ENCODE results near the gene ZNF423.
"Not testable (repeated sequence)": the region's sequence is repeated elsewhere in the genome, so short reads cannot be mapped to it uniquely, and the experiment has no call there.

ZNF423 gene

DNA sequence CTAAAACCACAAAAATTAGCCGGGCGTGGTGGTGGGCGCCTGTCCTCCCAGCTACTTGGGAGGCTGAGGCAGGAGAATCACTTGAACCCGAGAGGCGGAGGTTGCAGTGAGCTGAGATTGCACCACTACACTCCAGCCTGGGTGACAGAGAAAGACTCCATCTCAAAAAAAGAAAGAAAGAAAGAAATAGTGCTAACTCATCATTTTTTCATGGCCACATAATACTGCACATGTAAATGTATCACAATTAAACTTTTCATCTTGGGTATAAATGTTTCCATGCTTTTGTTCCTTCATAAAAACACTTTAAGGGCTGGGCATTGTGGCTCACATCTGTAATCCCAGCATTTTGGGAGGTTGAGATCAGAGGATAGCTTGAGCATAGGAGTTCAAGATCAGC is 15.9 kb upstream of the ZNF423 start:
- DNase-seq (ENCODE audit: low read depth in 2 of 2) = not testable (repeated sequence)

DNA sequence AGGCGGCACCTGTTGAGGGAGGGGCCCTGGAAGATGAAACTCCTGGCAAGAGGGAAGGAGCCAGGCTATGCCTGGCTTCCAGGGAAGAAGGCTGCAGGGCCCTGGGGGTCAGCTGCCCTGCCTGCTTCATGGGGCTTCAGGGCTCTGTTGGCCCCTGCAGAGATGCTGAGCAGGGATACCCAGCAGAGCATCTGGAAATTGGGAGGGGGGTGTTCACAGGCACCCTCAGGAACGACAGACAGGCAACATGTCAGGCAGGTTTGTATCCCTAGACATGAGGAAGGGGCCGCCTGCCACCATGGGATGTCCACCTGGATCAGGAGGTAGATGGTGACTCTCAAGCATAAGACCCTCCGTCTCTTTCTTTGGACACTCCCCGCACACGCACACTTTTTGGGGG is 13.8 kb upstream of the ZNF423 start:
- no peak for DNase-seq (ENCODE audit: low read depth in 2 of 2)

DNA sequence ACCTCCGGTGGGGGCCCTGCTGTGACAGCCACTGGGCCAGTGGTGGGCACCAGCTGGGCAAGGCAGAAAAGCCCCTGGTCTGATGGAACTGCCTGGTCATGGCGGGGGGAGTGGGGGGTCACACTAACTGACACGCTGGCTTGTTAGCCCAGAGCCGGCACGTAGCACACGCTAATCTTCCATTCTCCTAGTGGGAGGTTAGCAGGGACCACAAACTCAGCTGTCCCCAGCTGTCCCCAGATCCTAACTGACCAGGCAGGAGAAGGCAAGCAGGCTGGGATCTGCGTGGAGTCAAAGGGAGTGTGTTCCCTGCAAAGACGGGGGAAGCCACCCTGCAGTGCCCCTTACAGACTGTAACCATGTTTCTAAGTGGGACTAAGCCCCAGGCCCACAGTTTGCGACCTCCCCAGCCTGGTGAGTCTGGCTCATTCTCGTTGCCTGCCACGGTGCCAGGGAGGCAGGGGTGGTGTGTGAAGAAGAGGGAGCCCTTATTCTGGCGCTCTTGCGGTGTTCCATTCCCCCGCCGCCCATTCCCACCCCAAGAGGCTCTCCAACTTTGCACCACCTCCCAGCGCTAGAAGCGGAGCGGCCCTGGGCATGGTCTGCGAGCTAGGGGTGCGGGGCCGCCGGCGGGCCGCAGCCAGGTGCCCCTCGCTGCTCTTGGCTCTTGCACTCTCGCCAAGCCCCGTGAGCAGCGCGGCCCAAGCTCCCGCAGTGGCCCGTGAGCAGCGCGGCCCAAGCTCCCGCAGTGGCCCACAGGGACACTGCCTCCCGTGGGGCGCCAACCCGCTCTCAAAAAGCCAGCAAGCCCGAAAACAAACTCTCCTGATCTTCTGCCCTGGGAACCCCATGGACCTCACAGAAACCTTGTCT is 12.1 kb upstream of the ZNF423 start:
- no peak for DNase-seq (ENCODE audit: low read depth in 2 of 2)

DNA sequence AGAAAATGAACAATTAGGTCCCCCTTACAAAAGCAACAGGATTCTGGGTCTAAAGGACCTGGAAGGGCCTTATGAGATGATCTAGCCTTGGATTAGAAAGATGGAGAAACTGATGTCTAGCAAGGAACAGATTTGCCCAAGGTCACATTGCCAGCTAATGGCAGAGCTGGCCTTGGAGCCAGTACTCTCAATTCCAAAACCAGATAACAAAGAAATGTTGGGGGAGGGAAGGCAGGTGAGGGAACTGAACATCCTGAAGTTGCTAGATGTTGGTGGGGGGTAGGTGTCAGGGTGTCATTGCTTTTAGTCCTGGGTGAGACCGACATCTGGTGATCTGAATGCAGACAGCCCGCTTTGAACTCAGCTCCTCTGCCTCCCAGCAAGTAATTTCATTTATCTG is 11.3 kb upstream of the ZNF423 start:
- no peak for DNase-seq (ENCODE audit: low read depth in 2 of 2)

DNA sequence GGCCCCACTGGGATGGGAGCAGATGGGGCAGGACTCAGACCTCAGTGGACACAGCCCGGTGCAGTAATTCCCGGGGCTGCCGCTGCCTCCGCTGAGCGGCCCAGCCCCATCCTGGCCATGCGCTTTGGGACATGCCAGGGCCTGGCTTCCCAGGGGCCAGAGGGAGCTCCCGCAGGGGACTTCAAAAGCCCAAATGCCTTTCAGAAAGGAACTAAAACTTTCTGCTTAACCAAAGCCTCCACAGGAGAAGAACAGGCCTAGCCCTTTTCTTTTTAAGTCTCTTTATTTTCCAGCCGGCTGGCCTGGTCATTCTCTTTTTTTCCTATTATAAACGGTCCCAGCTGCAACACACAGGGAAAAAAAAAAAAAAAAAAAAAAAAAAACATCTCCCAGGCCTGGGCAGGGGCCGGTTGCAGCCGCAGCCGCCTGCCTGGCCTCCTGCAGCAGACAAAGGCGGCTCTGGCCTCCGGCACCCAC is 10.7 kb upstream of the ZNF423 start:
- no peak for DNase-seq (ENCODE audit: low read depth in 2 of 2)

DNA sequence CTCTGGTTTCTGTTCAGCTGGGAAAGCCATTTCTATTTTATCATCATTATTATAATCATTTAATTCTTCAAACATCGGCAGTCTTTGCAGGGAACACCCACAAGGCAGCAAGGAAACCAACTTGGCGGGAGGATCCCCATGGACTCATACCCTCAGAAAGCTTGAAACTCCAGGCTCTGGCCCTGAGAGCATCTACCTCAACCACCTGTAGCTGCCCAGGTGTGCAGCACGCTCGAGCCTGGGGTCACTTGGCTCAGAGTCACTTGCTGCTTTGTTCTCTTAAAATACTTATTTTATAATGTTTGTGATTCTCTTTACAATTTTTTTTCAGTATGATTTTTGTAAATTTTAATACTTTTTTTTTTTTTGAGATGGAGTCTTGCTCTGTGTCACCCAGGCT is 6.8 kb upstream of the ZNF423 start:
- no peak for DNase-seq (ENCODE audit: low read depth in 2 of 2)

DNA sequence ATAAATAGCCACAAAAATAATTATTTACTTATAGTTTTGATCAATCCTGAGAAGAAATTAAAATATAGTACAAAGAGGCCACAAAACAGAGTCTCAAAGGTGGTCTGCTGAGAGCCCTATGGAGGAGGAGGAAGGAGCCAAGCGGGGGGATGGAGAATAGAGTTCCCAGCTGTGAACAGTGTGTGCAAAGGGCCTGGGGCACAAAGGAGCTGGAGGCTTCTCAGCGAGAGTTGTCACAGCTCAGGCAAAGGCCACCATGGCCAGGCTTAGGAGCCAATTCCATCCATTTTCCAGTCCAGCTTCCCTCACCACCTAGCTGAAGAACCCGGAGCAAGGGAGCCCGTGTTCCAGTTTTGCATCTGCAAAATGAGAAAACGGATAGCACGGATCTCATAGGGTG is 5.4 kb upstream of the ZNF423 start:
- DNase-seq (ENCODE audit: low read depth in 2 of 2) = no peak

DNA sequence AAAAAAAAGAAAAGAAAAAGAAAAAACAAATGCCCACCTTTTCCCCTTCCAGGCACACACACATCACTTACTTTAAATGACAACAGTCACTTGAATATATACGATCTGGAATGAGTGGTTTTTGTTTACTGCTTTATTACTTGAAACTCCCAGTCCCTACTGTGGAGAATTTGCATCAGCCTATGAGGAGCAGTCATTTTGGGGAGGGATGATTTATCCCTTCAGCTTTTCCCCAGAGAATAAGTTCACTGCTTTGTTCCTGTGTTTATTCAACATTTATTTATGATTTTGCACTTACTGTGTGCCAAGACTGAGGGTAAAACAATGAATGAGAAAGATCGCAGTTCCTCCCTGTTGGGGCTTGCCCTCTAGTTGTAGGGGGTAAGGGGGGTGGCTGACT is 4.7 kb upstream of the ZNF423 start:
- DNase-seq (ENCODE audit: low read depth in 2 of 2) = no peak

DNA sequence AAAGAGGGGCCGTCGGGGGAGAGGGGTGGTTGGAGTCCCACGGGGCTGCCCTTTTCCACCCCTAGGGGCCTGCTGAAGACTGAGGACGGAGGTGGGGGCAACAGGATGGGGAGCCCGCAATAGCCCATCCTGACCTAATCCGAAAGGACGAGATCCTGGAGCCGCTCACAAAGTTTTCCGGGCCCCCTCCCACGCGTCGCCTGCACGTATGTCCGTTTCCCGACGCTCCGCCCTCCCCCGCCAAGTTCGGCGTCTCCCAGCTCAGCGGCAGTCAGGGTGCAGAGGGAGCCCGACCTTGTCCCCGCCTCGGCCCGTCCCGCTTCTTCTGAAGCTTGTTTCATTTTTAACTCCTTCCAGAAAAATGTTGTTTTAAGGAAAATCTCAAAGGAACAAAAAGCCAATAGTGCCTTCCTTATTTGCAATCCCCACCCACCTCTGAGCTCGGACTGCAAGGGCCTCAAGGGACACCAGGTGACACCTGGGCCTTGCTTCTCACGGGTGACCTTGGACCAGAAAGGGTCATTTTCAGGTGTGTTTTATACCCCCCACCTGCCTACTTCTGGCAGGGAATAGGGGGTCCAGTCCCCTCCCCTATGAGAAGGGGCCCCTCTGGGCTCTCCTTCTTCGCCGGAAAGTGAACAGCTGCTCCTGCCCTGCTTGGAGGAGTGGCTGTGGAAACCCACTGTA is 3.4 kb upstream of the ZNF423 start:
- no peak for DNase-seq (ENCODE audit: low read depth in 2 of 2)

DNA sequence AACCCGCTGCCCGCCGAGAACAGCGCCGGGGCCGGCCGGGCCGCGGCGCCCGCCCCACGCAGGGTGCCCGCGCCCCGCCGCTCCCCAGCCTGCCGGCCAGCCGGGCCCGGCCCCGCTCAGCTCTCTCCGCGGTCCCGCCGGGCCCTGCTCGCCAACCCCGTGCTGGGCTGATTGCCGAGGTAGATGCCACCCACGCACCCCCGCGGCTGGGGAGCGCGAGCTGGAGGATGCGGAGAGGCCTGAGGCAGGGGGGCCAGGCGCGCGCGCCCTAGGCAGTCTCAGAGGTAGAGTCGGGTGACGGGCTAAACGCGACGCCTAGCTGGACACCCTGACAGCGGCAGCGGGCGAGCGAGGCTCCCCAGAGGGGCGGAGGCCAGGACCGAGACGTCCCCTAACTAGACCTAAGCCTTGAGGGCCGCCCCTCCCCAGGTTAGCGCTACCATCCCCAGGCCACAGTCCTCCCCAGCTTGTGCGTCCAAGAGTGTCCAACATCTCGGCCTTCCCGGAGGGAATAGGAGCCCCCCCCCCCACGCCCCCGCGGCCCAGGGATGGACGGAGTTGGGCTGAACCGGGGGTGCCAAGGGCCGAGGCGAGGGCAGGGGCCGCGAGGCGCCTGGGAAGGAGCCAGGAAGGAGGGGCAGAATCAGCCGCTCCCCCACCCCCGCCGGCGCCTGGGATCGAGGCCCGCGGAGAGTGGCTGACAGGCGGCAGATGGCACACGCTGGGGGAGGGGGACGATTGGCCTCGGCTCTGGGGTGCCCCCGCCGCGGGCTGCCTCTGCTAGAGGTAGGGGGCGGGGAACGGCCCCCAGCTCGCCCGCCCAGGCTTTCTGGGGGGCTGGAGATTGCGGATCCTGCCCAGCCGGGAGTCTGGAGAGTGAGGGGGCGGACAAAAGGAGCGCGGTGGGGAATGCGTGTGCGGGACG is 2.5 kb upstream of the ZNF423 start:
- no peak for DNase-seq (ENCODE audit: low read depth in 2 of 2)

DNA sequence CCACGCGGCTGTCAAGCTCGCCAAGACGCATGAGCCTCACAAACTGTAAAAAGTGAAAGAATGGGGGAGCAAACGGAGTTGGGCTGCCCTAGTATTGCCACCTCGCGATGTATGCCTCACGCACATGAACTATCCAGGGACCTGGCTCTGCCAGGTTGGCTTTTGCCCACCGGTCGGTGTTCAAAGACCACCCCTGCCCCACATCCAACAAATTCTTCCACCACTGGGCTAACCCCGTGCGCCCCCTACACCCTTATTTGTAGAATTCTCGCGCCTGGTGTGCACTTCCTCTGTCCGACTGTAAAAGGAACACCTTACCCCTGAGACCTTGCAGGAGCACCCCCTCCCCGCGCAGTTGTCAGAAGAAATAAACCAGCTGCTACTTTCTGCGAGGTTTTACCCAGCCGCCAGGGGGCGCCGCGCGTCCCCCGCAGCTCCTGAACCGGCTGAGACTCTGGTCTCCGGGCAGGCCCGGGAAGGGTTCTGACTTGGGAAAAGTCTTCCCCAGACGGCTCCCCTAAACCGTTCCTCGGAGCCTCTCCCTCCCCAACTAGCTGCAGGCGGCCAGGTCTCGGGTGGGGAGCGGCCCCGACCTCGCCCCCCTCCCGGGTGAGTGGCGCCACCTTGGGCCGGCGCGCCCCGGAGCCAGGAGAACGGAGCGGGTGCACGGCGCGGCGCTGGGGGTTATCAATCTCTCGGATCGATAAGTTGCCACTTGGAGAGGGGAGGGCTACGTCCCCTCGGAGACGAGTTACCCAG is 1.7 kb upstream of the ZNF423 start:
- no peak for DNase-seq (ENCODE audit: low read depth in 2 of 2)

DNA sequence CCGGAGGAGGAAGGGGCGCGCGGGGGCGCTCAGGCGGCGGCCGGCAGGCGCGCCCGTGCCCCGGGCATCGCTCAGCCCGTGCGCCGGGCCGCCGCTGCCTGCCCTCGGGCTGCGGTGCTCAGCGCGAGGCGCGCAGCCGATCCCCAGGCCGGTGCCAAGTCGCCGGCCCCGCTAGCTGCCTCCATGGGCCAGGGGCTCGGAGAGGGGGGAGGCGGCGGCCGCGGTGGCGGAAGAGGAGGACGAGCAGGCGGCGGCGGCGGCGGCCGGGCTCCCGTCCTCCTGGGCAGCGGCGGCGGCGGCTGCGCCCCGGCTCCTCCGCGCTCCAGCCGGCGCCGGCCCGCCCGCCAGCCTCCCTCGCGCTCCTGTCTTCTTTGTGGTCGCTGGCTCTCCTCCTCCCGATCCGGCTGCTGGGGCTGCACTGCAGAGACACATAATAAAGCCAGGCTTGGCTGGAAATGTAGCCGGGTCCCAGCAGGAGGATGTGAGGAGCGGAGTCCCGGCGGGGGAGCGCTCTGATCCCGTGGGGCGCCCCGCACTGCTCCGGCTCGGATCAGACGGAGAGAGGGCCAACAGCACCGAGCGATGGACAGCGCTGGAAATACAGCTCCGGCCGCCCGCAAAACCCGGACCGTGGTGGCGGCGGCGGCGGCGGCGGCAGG is 889 bp upstream of the ZNF423 start:
- DNase-seq (ENCODE audit: low read depth in 2 of 2) = no peak

DNA sequence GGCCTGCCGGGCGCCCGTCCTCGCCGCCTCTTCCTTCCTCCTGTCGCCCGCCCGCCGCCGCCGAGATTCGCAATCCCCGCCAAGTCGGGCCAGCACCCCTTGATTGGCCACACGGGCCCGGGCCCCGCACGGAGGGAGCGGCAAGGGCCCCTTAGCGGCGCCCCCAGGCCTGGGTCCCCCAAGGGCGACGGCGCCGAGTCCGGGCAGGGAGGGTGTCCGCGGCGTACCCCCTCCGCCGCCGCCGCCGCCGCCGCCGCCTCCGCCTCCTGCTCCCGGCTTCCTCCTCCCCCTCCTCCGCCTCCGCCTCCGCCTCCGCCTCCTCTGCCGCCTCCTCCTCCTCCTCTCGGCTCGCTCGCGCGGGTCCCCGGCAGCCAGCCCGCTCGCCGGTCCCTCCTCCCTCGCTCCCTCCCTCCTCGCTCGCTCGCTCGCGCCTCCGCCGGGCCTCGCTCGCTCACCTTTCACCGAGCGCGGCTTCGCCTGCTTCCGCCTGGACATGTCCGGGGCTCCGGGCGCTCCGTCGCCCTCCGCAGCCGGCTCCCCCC is 561 bp downstream of the ZNF423 start:
- DNase-seq (ENCODE audit: low read depth in 2 of 2) = peak; percentile 13 to 49

DNA sequence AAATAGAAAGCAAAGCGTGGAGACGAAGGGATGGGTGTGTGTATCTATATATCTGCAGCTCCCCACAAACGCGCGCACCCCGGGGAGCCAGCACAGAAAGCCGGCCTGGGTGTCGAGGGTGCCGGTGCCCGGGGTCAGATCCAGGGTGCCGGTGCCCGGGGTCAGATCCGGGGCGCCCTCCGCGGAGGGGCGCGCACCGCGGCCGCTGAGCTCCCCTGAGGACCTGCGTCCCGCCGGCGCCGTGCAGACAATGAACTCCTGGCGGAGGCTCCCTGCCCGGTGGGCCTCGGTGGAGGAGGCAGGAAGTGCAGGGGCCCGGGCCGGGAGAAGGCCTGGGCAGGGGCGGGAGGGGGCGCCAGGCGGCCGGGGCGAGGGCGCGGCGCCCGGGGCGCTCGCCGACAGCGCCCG is 1.1 kb downstream of the ZNF423 start:
- no peak for DNase-seq (ENCODE audit: low read depth in 2 of 2)

DNA sequence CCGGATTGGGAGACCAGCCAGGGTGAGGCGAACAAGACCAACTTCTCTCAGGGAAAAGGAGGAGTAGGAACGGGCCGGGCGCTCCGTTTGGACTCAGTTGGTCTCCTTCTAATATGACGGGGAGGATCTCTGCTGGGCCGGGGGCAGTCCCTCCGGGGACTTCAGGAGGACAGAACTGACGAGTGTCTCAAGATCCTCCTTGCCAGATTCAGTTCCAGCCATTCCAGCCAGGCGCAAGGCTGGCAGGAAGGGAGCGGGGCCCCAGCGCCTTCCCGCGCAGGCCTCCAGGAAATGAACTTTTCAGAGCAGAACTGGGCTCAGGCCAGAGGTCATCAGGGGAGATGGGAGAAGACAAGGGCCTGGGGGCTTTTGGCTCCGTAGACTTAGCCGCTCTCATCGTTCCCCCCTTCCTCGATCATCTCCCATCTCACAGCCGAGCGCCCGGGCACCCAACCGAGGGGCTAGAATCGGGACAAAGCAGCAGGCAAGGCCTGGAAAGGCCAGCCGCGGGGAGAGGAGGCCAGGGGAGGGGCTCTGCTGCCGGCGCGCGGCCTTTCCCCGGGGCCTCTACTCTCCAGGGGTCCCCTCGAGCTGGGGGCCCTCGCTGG is 1.6 kb downstream of the ZNF423 start:
- no peak for DNase-seq (ENCODE audit: low read depth in 2 of 2)

DNA sequence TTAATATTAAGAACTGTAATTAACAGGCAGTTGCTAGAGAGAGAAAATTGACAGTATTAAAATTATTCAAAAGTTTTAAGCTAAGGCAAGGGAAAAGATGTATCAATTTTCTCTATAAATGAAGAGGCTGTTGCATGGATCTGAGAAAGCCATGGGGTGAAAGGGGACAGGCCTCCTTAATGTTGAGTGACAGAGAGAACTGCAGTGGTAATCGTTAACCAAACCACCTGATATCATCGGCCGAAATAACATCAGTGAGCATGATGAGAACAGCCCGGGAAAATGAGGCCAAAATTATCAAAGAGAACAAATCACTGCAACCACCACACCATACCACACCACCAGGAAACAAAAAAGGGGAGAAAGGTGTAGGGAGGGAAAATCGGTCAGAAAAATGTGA is 3.6 kb downstream of the ZNF423 start:
- DNase-seq (ENCODE audit: low read depth in 2 of 2) = no peak

DNA sequence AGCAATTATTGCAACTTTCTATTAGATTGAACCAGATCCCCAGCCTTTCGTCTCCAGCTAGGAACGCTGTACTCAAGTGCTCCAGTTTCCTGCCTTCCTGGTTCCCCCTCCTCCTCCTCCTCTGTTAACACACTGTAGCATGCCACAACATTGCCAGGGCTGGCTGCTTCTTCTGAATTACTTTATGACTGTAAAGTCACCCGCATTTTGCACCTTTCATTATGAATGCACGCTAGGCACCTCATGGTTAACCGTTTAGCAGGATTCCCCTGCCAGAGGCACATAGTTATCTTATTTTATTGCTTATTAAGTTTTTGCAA is 4.5 kb downstream of the ZNF423 start:
- DNase-seq (ENCODE audit: low read depth in 2 of 2) = no peak

DNA sequence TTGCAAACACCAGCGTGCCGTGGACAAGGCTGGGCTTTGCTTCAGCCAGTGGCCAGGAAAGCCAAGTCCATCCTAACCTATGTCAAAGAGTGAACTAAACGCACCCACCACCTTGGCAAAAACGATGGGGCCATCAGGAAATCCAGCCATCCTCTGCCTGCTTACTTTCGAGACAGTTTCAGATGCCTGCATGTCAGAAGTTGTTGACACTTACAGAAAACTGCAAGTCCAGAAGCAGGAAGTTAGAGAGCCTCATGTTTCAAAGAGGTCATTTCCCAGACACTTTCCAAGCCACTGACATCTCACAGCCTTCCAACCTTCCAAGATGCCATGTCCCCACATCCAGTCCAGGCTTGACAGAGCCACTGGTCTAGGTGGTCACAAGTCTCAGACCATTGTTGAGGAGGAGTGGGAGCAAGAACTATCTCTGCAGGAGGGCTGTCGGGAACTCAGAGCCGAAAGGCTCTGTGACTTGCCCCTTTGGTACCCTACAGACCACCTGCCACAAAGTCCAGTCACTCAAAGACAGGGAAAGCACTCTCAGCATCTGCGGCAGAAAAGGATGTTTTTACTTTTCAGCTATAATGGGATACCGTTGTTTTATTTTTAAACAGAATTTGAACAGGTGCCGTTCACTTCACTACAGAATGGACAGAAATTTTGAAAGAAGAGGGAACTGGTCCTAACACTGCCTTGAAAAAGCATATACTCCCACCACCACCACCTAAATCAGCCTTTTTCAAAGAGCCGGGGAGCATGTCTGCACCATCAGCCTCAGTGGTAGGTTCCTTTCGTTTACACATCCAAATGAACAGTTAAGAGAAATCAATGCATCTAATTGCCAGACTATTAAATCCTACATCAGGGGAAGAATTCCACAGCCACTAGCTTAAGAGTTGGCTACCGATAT is 5.1 kb downstream of the ZNF423 start:
- DNase-seq (ENCODE audit: low read depth in 2 of 2) = no peak

DNA sequence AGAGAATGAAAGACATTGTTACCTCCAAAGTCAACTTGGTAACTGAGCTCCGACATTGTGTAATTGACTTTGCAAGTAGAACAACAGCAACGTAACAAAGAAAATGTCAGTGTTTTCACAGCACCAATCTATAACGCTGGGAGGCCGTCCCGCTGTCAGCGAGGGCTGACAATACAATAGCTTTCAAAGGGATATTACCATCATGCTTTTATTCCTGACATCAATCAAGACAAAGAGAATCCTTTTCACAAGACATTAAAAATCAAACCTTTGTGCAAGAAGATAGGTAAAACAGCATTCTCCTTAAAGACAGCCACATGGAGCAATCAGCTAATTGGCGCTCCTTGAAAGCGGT is 6.2 kb downstream of the ZNF423 start:
- no peak for DNase-seq (ENCODE audit: low read depth in 2 of 2)
